HG03103 (cell line): Measurements from ENCODE around the gene PRAMEF18.
"Not testable (repeated sequence)": the region's sequence is repeated elsewhere in the genome, so short reads cannot be mapped to it uniquely, and the experiment has no call there.

ENCODE experiments used
- ATAC-seq: cut with Tn5 transposase; IDR thresholded peaks from one replicate; pipeline ENCODE4 v1.9.1; 2021; ENCODE audit warnings: low read depth; ENCODE audit not compliant: unreplicated experiment

The PRAMEF18 gene

GRCh38 chr1:13216619-13217018 is 9.3 kb downstream of the PRAMEF18 start:
- ATAC-seq = not testable (repeated sequence)

- ATAC-seq = not testable (repeated sequence)
Observed at GRCh38 chr1:13208712-13209111, 17.2 kb downstream of the PRAMEF18 start.

- ATAC-seq = not testable (repeated sequence)
Observed at GRCh38 chr1:13201309-13201708, 24.6 kb downstream of the PRAMEF18 start, which contains the start of gene PRAMEF13. Gene PRAMEF13, minus strand, starts transcription at chr1:13201409. Its CDS starts 1,820 bp downstream, at chr1:13199589.
